Endothelial cell of hepatic sinusoid (primary cell): ENCODE measurements around the gene CACNA1A.
"Not testable (repeated sequence)": the region's sequence is repeated elsewhere in the genome, so short reads cannot be mapped to it uniquely, and the experiment has no call there.

ENCODE experiments used
- in situ Hi-C: cut with HindIII; loops from 2 replicates; pipeline ENCODE4 v1.10.0; 2017; ENCODE audit warnings: low sequenced_read_pairs

Gene CACNA1A

GRCh38 chr19:13506471-13506820, at the start of gene CACNA1A:
TSS of gene CACNA1A (minus strand) at chr19:13506479. CDS start at chr19:13506224, 255 bp downstream.
- in situ Hi-C loops = no loop called here

- in situ Hi-C loops = no loop called here
Observed at GRCh38 chr19:13554506-13555240, 48.4 kb upstream of the CACNA1A start.

- in situ Hi-C loops = no loop called here
Observed at GRCh38 chr19:13553880-13554400, 47.7 kb upstream of the CACNA1A start.

- in situ Hi-C loops = loop anchor here (5.0 kb wide), 1 partner anchor 89 kb away; no protein-coding TSS in a partner anchor
Observed at GRCh38 chr19:13548131-13548530, 41.9 kb upstream of the CACNA1A start.

- in situ Hi-C loops = loop anchor here (5.0 kb wide), 1 partner anchor 90 kb away; no protein-coding TSS in a partner anchor
Observed at GRCh38 chr19:13547102-13547501, 40.8 kb upstream of the CACNA1A start.

GRCh38 chr19:13544423-13544822, 38.1 kb upstream of the CACNA1A start:
- in situ Hi-C loops = no loop called here

GRCh38 chr19:13541554-13541953, 35.3 kb upstream of the CACNA1A start:
- in situ Hi-C loops = no loop called here

- in situ Hi-C loops = no loop called here
Observed at GRCh38 chr19:13539332-13539731, 33.1 kb upstream of the CACNA1A start.

GRCh38 chr19:13538601-13539253, 32.4 kb upstream of the CACNA1A start:
- in situ Hi-C loops = no loop called here

- in situ Hi-C loops = no loop called here
Observed at GRCh38 chr19:13537454-13537853, 31.2 kb upstream of the CACNA1A start.

GRCh38 chr19:13530720-13531119, 24.4 kb upstream of the CACNA1A start:
- in situ Hi-C loops = no loop called here

GRCh38 chr19:13529721-13530120, 23.4 kb upstream of the CACNA1A start:
- in situ Hi-C loops = not testable (repeated sequence)

GRCh38 chr19:13526552-13526951, 20.3 kb upstream of the CACNA1A start:
- in situ Hi-C loops = no loop called here

GRCh38 chr19:13521066-13521465, 14.8 kb upstream of the CACNA1A start:
- in situ Hi-C loops = loop anchor here (5.0 kb wide), 1 partner anchor 39 kb away; no protein-coding TSS in a partner anchor

GRCh38 chr19:13511947-13512346, 5.7 kb upstream of the CACNA1A start:
- in situ Hi-C loops = no loop called here

GRCh38 chr19:13507053-13507611, 853 bp upstream of the CACNA1A start:
- in situ Hi-C loops = no loop called here

GRCh38 chr19:13505761-13506470, 363 bp downstream of the CACNA1A start:
- in situ Hi-C loops = no loop called here

- in situ Hi-C loops = no loop called here
Observed at GRCh38 chr19:13505164-13505695, 1.0 kb downstream of the CACNA1A start.

- in situ Hi-C loops = no loop called here
Observed at GRCh38 chr19:13503570-13504235, 2.6 kb downstream of the CACNA1A start.

- in situ Hi-C loops = no loop called here
Observed at GRCh38 chr19:13502231-13502630, 4.0 kb downstream of the CACNA1A start.
